K562 (cell line): ENCODE results near the gene NOTO. TPM values are rescaled to one million over a fixed set of nuclear protein-coding genes. Genes with fewer than 3 reads are reported as not detected.
"Not testable (repeated sequence)": the region's sequence is repeated elsewhere in the genome, so short reads cannot be mapped to it uniquely, and the experiment has no call there.

Experiments
- ATAC-seq: fragments of 200-7000 bp; cut with Tn5 transposase; 3 replicates; pipeline ENCODE4 v1.9.1; 2020; ENCODE audit warnings: moderate library complexity
- BruUV-seq: library from RNA; stranded (reverse); fragments of 400-500 nt; replicated peaks from 2 replicates; lab custom pipeline; 2021; lab: Mats Ljungman, UMichigan
- CTCF ChIA-PET: fragments of 300-600 bp; formaldehyde crosslinking; extraction: SDS; loops from one replicate; lab custom pipeline; 2021; ENCODE audit warnings: low intra/inter-chr PET ratio; lab: Yijun Ruan, JAX
- POLR2A ChIA-PET: fragments of 300-600, 350-650 bp; sonication (Branson Sonifier 250); formaldehyde crosslinking; extraction: SDS; loops from one replicate; lab custom pipeline; 2021; ENCODE audit warnings: antibody characterized with exemption, inconsistent platforms; lab: Yijun Ruan, JAX
- DNase-seq, 4 experiments: peaks; one replicate each; pipeline versions ENCODE4 v3.0.0 to v3.0.0-alpha.2; 2011 to 2018; ENCODE audit warnings: low spot score in 3 of 4, mixed read lengths in 3 of 4; ENCODE audit errors: extremely low read depth in 1 of 4
- FAIRE-seq: peaks from 2 replicates; lab custom pipeline; 2011; peaks lifted over from hg19 to GRCh38; lab: Jason Lieb, UNC
- H2AFZ ChIP-seq: 2 replicates; pipeline ENCODE4 v1.6.0; 2011; ENCODE audit warnings: low read depth, low read length, control low read depth, inconsistent platforms
- H3K27ac ChIP-seq: fragments of 200-600 bp; 3 replicates; pipeline ENCODE4 v1.8.0; 2011; ENCODE audit warnings: low read depth, mild to moderate bottlenecking, control low read depth, inconsistent platforms, low read length, moderate library complexity, mixed read lengths; ENCODE audit errors: extremely low read depth
- H3K27me3 ChIP-seq, 2 experiments: fragments of 300-600 bp in 1 of 2; 2 replicates in 1 of 2; 3 replicates in 1 of 2; pipeline versions ENCODE4 v1.6.0 to v1.8.0; 2011; ENCODE audit warnings: inconsistent platforms in 2 of 2, low read length in 2 of 2, mild to moderate bottlenecking in 1 of 2, mixed read lengths in 1 of 2, moderate library complexity in 1 of 2; ENCODE audit not compliant: control insufficient read depth in 2 of 2, insufficient read depth in 2 of 2
- H3K36me3 ChIP-seq: fragments of 300-600 bp; 3 replicates; pipeline ENCODE4 v1.8.0; 2011; ENCODE audit warnings: mild to moderate bottlenecking, low read length, inconsistent platforms; ENCODE audit not compliant: control insufficient read depth, insufficient read depth
- H3K4me1 ChIP-seq, 2 experiments: fragments of 200-600 bp in 1 of 2; replicated peaks in 1 of 2; 2 replicates in 1 of 2; 3 replicates in 1 of 2; pipeline versions ENCODE4 v1.5.1 to v1.8.0; 2011; ENCODE audit warnings: inconsistent platforms in 2 of 2, low read length in 2 of 2, mild to moderate bottlenecking in 1 of 2, mixed read lengths in 1 of 2, moderate library complexity in 1 of 2; ENCODE audit not compliant: control insufficient read depth in 2 of 2, insufficient read depth in 2 of 2
- H3K4me2 ChIP-seq: 2 replicates; pipeline ENCODE4 v1.6.1; 2011; ENCODE audit warnings: low read length, control low read depth, inconsistent platforms, mixed read lengths; ENCODE audit not compliant: insufficient read depth
- H3K4me3 ChIP-seq: fragments of 200-600 bp; sonication (generic), shearing (Covaris generic); 2 replicates; pipeline ENCODE4 v1.5.1; 2016; ENCODE audit warnings: control low read depth, inconsistent platforms
- H3K79me2 ChIP-seq: fragments of 200-600 bp; 3 replicates; pipeline ENCODE4 v1.8.0; 2011; ENCODE audit warnings: low read length, inconsistent platforms; ENCODE audit not compliant: control insufficient read depth, insufficient read depth
- H3K9ac ChIP-seq, 2 experiments: 2 replicates each; pipeline versions ENCODE4 v1.6.0 to v1.6.1; 2011; ENCODE audit warnings: low read depth in 2 of 2, low read length in 2 of 2, control low read depth in 1 of 2, inconsistent platforms in 1 of 2, mild to moderate bottlenecking in 1 of 2, mixed read lengths in 1 of 2; ENCODE audit not compliant: insufficient read depth in 1 of 2
- H3K9me1 ChIP-seq: one replicate; pipeline ENCODE4 v1.6.0; 2011; ENCODE audit warnings: inconsistent platforms, mild to moderate bottlenecking, low read length, moderate library complexity; ENCODE audit not compliant: control insufficient read depth, insufficient read depth
- H3K9me3 ChIP-seq: replicated peaks from 2 replicates; pipeline ENCODE4 v1.5.1; 2011; ENCODE audit warnings: low read depth, low read length, inconsistent platforms; ENCODE audit not compliant: control insufficient read depth, insufficient read depth
- H4K20me1 ChIP-seq: replicated peaks from 2 replicates; pipeline ENCODE4 v1.6.1; 2011; ENCODE audit warnings: low read length, inconsistent platforms, mixed read lengths; ENCODE audit not compliant: control insufficient read depth, insufficient read depth
- ATF2 ChIP-seq: sonication (generic); formaldehyde crosslinking; IDR thresholded peaks from 2 replicates; pipeline ENCODE4 v1.8.1; 2022; ENCODE audit warnings: missing genetic modification reagents
- DPF2 ChIP-seq: fragments of 450-650 bp; IDR thresholded peaks from 2 replicates; pipeline ENCODE4 v1.6.1; 2016
- NFE2 ChIP-seq: IDR thresholded peaks from 2 replicates; pipeline ENCODE4 v1.6.1; 2014; ENCODE audit warnings: antibody characterized with exemption, low read depth
- NUFIP1 ChIP-seq: fragments of 450-650 bp; IDR thresholded peaks from 2 replicates; pipeline ENCODE4 v1.6.1; 2018; ENCODE audit not compliant: partially characterized antibody
- OTX1 ChIP-seq: fragments of 450-650 bp; formaldehyde crosslinking; IDR thresholded peaks from 2 replicates; pipeline ENCODE4 v1.4.0; 2022; ENCODE audit warnings: mild to moderate bottlenecking
- RFX5 ChIP-seq: IDR thresholded peaks from 2 replicates; pipeline ENCODE4 v1.6.1; 2011; ENCODE audit warnings: low read depth, mild to moderate bottlenecking, improper control_type of control experiment, low read length
- SETDB1 ChIP-seq: IDR thresholded peaks from one replicate; pipeline ENCODE4 v1.6.1; 2012; ENCODE audit warnings: low read length, control low read depth, inconsistent platforms
- ZC3H4 ChIP-seq: sonication (generic); formaldehyde crosslinking; IDR thresholded peaks from 2 replicates; pipeline ENCODE4 v1.9.0; 2021; ENCODE audit warnings: missing genetic modification reagents, borderline replicate concordance
- ZFP30 ChIP-seq: fragments of 250-450 bp; sonication (Bioruptor Pico); IDR thresholded peaks from 2 replicates; pipeline ENCODE4 v1.8.0; 2022; ENCODE audit warnings: moderate library complexity, mild to moderate bottlenecking, inconsistent platforms, borderline replicate concordance
- ZNF668 ChIP-seq: fragments of 250-450 bp; sonication (Bioruptor Pico); IDR thresholded peaks from 2 replicates; pipeline ENCODE4 v1.8.0; 2022; ENCODE audit warnings: mild to moderate bottlenecking, inconsistent platforms
- ZNF699 ChIP-seq: fragments of 250-450 bp; sonication (Bioruptor Pico); IDR thresholded peaks from 2 replicates; pipeline ENCODE4 v1.8.0; 2021; ENCODE audit warnings: mild to moderate bottlenecking, moderate library complexity; ENCODE audit not compliant: insufficient replicate concordance
- WGBS: fragments of 100-300 bp; shearing (Covaris generic); methylation state at CpG from one replicate; pipeline ENCODE4 v1.1.6; 2016; ENCODE audit warnings: low coverage, mixed read lengths; ENCODE audit not compliant: insufficient coverage; ENCODE audit errors: missing lambda C conversion rate; 5-methylcytosine and 5-hydroxymethylcytosine counted together
- in situ Hi-C: fragments of 300-500 bp; cut with MboI; formaldehyde crosslinking; loops from 4 replicates; pipeline ENCODE4 v1.15.0; 2018; ENCODE audit warnings: inconsistent platforms, mixed read lengths
- intact Hi-C: fragments of 100-400 bp; cut with micrococcal nuclease; formaldehyde crosslinking; loops from 2 replicates; pipeline ENCODE4 v1.14.2; 2022
- polyA plus RNA-seq, 8 experiments: library from polyadenylated mRNA; depleted of rRNA in 4 of 8; stranded (reverse) in 5 of 8; unstranded in 3 of 8; fragments of >200 nt; fragmentation: Nextera tagmentation in 2 of 8; fragmentation: Illumina TruSeq in 1 of 8; extraction: Ambion mirVana in 2 of 8; extraction: Trizol in 1 of 8; gene quantifications; 2 replicates each; pipeline versions ENCODE4 v1.2.1 to v1.2.3, GENCODE V29; 2011 to 2014; ENCODE audit warnings: inconsistent platforms in 1 of 8, missing spikeins in 1 of 8
- total RNA-seq, 7 experiments: library from RNA; depleted of rRNA in 6 of 7; stranded (reverse); fragments of >200 nt in 6 of 7; fragmentation: Illumina TruSeq in 2 of 7; extraction: Trizol in 2 of 7; gene quantifications; 2 replicates each; pipeline versions ENCODE4 v1.2.1 to v1.2.3, GENCODE V29; 2011 to 2021; ENCODE audit warnings: low replicate concordance in 1 of 7

Gene NOTO
- total and polyA plus RNA-seq, 9 of the 15 experiments (the other 6 are each of a cell fraction or from before 2014, with no cell fraction given) = not detected

- Histone ChIP-seq H3K4me2 (no peak overlapping the region), H3K9me3 (no peaks in the 10 kb centered on the region), H3K79me2 (no peaks in the 10 kb centered on the region), H3K9me1 (no peaks in the 10 kb centered on the region), H3K36me3 (no peaks in the 10 kb centered on the region), H4K20me1 (no peaks in the 10 kb centered on the region), H3K9ac (no peak overlapping the region), H3K4me3 (no peak overlapping the region), H2AFZ (no peak overlapping the region), H3K27ac (no peak overlapping the region), H3K27me3 (peaks cover 12 to 29% of the 10 kb centered on the region in 2 experiments; a peak in 4 of 5 replicates), H3K4me1 (peaks cover 0 to 6% of the 10 kb centered on the region in 2 experiments; a peak in 2 of 5 replicates)
- FAIRE-seq (no peak), DNase-seq (no peak), ATAC-seq (no peak)
- in situ Hi-C loops (no loop called here), intact Hi-C loops (no loop called here)
- BruUV-seq = no TSS peak
- no peak for TF ChIP-seq SETDB1
- TF ChIP-seq DPF2 = no peak
- TF ChIP-seq OTX1 = no peak
- TF ChIP-seq ZNF699 (CRISPR knock-in tag) = no peak
- TF ChIP-seq NFE2 = no peak
- no peak for TF ChIP-seq ATF2 (CRISPR knock-in tag)
- TF ChIP-seq ZFP30 = no peak
- no peak for TF ChIP-seq ZC3H4 (CRISPR knock-in tag)
- TF ChIP-seq RFX5 = no peak
- TF ChIP-seq ZNF668 (CRISPR knock-in tag) = no peak
- no peak for TF ChIP-seq NUFIP1
- POLR2A ChIA-PET = no interaction called here
- CTCF ChIA-PET = no interaction called here
These were observed 4.8 kb upstream of the NOTO start for GRCh38 chr2:73197579-73197978.

- H3K4me3 ChIP-seq, CTCF ChIA-PET, H4K20me1 ChIP-seq, H3K9me3 ChIP-seq, BruUV-seq, DNase-seq, H3K27ac ChIP-seq, ATAC-seq, FAIRE-seq, in situ Hi-C loops, H3K9ac ChIP-seq, H2AFZ ChIP-seq, H3K4me2 ChIP-seq, intact Hi-C loops, H3K36me3 ChIP-seq, H3K79me2 ChIP-seq, H3K9me1 ChIP-seq, POLR2A ChIA-PET: not testable (repeated sequence)
- Histone ChIP-seq H3K27me3 (peaks cover 14 to 39% of the 10 kb centered on the region in 2 experiments; a peak in 4 of 5 replicates), H3K4me1 (peaks cover 0 to 14% of the 10 kb centered on the region in 2 experiments; a peak in 2 of 5 replicates)
- 3% methylated on average over 10 of the region's 10 CpGs for WGBS
These were observed 2.1 kb upstream of the NOTO start for GRCh38 chr2:73200281-73200680.
